ENCODE results near the gene MAPRE2.

The MAPRE2 gene

GRCh38 chr18:35157181-35157580 is 116.0 kb downstream of the MAPRE2 start:
- H3K4me3 ChIP-seq (ENCODE audit: insufficient read depth, low read depth, low read length, poor library complexity, severe bottlenecking), result no peak overlapping the region
- no peaks in the 10 kb centered on the region for H3K36me3 ChIP-seq (ENCODE audit: control insufficient read depth, insufficient read depth, low read length)
- no peak overlapping the region for H3K27ac ChIP-seq (ENCODE audit: insufficient read depth, low read length, poor library complexity, severe bottlenecking)
- no peaks in the 10 kb centered on the region for H3K4me1 ChIP-seq (ENCODE audit: control insufficient read depth, insufficient read depth, low read length, poor library complexity, severe bottlenecking)
- no peaks in the 10 kb centered on the region for H3K9me3 ChIP-seq (ENCODE audit: control insufficient read depth, low read length)
- DNase-seq, result no peak
- H3K27me3 ChIP-seq (replicated peaks; ENCODE audit: control insufficient read depth, insufficient read depth, low read length, poor library complexity, severe bottlenecking), result no peaks in the 10 kb centered on the region

DNA sequence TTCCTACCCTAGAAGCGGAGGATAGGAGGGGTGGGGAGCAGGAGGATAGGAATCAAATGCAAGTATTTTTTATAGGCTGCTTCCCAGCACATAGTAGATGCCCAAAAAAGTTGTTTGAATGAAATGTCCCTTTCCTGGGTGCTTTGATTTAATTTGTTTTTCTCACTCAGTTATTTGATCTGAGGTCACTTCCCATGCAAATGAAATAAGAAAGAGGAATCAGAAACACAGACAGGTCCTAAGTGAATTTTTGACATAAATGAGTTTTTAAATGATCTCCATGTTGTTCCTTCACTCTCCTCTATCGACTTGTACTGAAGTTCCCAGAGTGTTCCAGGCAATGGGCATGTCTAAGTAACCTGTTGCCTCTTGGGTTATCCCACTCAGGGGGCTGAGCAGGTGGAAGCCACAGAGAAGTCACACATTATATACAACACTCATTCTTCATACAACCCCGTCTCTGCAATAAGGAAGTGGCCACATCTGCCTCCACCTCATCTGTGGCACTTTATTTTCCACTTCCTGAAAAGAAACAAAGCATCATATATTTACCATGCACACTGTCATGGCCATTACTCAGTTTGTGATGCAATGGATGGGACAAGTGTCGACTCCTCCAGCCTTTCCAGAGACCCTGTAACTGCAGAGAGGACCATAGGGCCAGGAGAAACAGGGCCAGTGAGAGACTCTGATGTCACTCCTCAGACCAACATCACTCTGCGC is 117.7 kb downstream of the MAPRE2 start:
- Histone ChIP-seq H3K9me3 (ENCODE audit: control insufficient read depth, low read length) (no peaks in the 10 kb centered on the region), H3K4me1 (ENCODE audit: control insufficient read depth, insufficient read depth, low read length, poor library complexity, severe bottlenecking) (no peaks in the 10 kb centered on the region), H3K36me3 (ENCODE audit: control insufficient read depth, insufficient read depth, low read length) (no peaks in the 10 kb centered on the region), H3K27ac (ENCODE audit: insufficient read depth, low read length, poor library complexity, severe bottlenecking) (no peak overlapping the region), H3K27me3 (replicated peaks; ENCODE audit: control insufficient read depth, insufficient read depth, low read length, poor library complexity, severe bottlenecking) (no peaks in the 10 kb centered on the region), H3K4me3 (ENCODE audit: insufficient read depth, low read depth, low read length, poor library complexity, severe bottlenecking) (no peak overlapping the region)
- DNase-seq, result no peak

- Histone ChIP-seq H3K27ac (ENCODE audit: insufficient read depth, low read length, poor library complexity, severe bottlenecking) (no peak overlapping the region), H3K36me3 (ENCODE audit: control insufficient read depth, insufficient read depth, low read length) (no peaks in the 10 kb centered on the region)
- DNase-seq, result no peak
These were observed 118.6 kb downstream of the MAPRE2 start for GRCh38 chr18:35159782-35160181.

GRCh38 chr18:35161485-35161884 is 120.3 kb downstream of the MAPRE2 start:
- Histone ChIP-seq H3K27ac (ENCODE audit: insufficient read depth, low read length, poor library complexity, severe bottlenecking) (no peak overlapping the region), H3K4me3 (ENCODE audit: insufficient read depth, low read depth, low read length, poor library complexity, severe bottlenecking) (no peak overlapping the region), H3K36me3 (ENCODE audit: control insufficient read depth, insufficient read depth, low read length) (no peaks in the 10 kb centered on the region), H3K27me3 (replicated peaks; ENCODE audit: control insufficient read depth, insufficient read depth, low read length, poor library complexity, severe bottlenecking) (no peaks in the 10 kb centered on the region), H3K4me1 (ENCODE audit: control insufficient read depth, insufficient read depth, low read length, poor library complexity, severe bottlenecking) (no peaks in the 10 kb centered on the region), H3K9me3 (ENCODE audit: control insufficient read depth, low read length) (no peaks in the 10 kb centered on the region)
- DNase-seq, result no peak

More at GRCh38 chr18:35159782-35160181, 118.6 kb downstream of the MAPRE2 start:
- no peaks in the 10 kb centered on the region for H3K4me1 ChIP-seq (ENCODE audit: control insufficient read depth, insufficient read depth, low read length, poor library complexity, severe bottlenecking)
- no peaks in the 10 kb centered on the region for H3K9me3 ChIP-seq (ENCODE audit: control insufficient read depth, low read length)
- no peaks in the 10 kb centered on the region for H3K27me3 ChIP-seq (replicated peaks; ENCODE audit: control insufficient read depth, insufficient read depth, low read length, poor library complexity, severe bottlenecking)
- H3K4me3 ChIP-seq (ENCODE audit: insufficient read depth, low read depth, low read length, poor library complexity, severe bottlenecking), result no peak overlapping the region

DNA sequence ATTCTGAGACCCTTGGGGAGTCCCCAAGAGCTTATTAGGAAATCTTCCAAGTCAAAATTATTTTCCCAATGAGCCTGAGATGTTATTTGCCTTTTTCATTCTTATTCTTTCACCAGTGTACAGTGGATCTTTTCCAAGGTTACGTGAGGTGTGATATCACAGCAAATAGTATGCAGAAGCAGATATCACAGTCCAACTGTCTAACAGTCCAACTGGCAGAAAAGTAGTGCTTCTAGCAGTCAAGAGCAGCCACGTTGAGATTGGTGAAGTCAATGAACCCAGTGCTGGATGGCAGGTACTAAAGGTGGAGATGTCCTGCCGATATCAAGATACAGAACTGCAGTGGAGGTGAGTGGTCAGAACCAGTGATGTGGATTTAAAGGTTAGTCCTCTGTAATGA is 120.7 kb downstream of the MAPRE2 start:
- H3K4me3 ChIP-seq (ENCODE audit: insufficient read depth, low read depth, low read length, poor library complexity, severe bottlenecking), result no peak overlapping the region
- H3K27me3 ChIP-seq (replicated peaks; ENCODE audit: control insufficient read depth, insufficient read depth, low read length, poor library complexity, severe bottlenecking), result no peaks in the 10 kb centered on the region
- no peaks in the 10 kb centered on the region for H3K9me3 ChIP-seq (ENCODE audit: control insufficient read depth, low read length)
- H3K36me3 ChIP-seq (ENCODE audit: control insufficient read depth, insufficient read depth, low read length), result no peaks in the 10 kb centered on the region
- no peak overlapping the region for H3K27ac ChIP-seq (ENCODE audit: insufficient read depth, low read length, poor library complexity, severe bottlenecking)
- H3K4me1 ChIP-seq (ENCODE audit: control insufficient read depth, insufficient read depth, low read length, poor library complexity, severe bottlenecking), result no peaks in the 10 kb centered on the region
- no peak for DNase-seq

DNA sequence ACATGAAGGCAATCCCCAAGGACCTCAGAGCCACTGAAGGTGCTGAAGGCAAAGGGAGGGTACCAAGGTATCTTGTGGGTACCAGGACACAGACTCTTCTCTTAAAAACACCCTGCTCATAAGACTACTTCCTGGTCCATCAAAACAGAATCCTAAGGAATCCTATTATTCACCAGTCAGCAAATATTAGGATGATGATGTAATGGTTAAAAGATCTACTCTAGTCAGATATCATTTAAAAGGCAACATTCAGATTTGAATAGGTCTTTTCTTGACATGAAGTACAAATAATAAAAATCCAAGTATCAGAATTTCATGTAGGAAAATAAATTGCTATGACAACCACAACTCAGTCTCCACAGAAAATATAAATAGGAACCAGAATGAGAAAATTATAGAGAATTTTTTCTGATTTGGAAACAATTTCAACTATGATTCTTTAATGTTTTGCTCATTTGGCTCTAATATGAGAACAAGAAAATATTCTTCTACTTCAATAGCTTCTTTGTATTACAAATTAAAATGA is 121.9 kb downstream of the MAPRE2 start:
- no peak overlapping the region for H3K4me3 ChIP-seq (ENCODE audit: insufficient read depth, low read depth, low read length, poor library complexity, severe bottlenecking)
- no peak for DNase-seq
- no peaks in the 10 kb centered on the region for H3K9me3 ChIP-seq (ENCODE audit: control insufficient read depth, low read length)
- no peaks in the 10 kb centered on the region for H3K4me1 ChIP-seq (ENCODE audit: control insufficient read depth, insufficient read depth, low read length, poor library complexity, severe bottlenecking)
- no peaks in the 10 kb centered on the region for H3K27me3 ChIP-seq (replicated peaks; ENCODE audit: control insufficient read depth, insufficient read depth, low read length, poor library complexity, severe bottlenecking)
- H3K36me3 ChIP-seq (ENCODE audit: control insufficient read depth, insufficient read depth, low read length), result no peaks in the 10 kb centered on the region
- H3K27ac ChIP-seq (ENCODE audit: insufficient read depth, low read length, poor library complexity, severe bottlenecking), result no peak overlapping the region

DNA sequence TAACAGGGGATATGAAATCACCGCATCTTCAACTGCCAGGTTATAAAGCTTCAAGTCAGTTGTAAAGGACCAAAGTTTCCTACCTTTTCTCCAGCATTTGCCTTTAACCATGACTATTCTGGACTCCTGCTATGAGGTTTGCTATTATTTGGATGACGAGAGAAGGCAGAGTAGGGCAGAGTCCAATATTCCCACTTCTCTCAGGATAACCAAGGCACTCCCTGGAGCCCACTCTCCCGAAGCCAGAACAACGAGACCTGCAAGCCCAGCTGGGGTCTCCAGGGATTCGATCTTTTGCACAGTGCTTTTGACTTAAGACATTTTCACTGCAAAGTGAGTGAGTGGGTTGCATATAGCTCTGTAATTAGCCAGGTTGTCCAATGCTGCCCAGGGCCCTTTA is 122.5 kb downstream of the MAPRE2 start:
- no peak overlapping the region for H3K27ac ChIP-seq (ENCODE audit: insufficient read depth, low read length, poor library complexity, severe bottlenecking)
- H3K4me1 ChIP-seq (ENCODE audit: control insufficient read depth, insufficient read depth, low read length, poor library complexity, severe bottlenecking), result no peaks in the 10 kb centered on the region
- no peaks in the 10 kb centered on the region for H3K36me3 ChIP-seq (ENCODE audit: control insufficient read depth, insufficient read depth, low read length)
- H3K9me3 ChIP-seq (ENCODE audit: control insufficient read depth, low read length), result no peaks in the 10 kb centered on the region
- H3K27me3 ChIP-seq (replicated peaks; ENCODE audit: control insufficient read depth, insufficient read depth, low read length, poor library complexity, severe bottlenecking), result no peaks in the 10 kb centered on the region
- no peak for DNase-seq
- H3K4me3 ChIP-seq (ENCODE audit: insufficient read depth, low read depth, low read length, poor library complexity, severe bottlenecking), result no peak overlapping the region

GRCh38 chr18:35164133-35164532 is 122.9 kb downstream of the MAPRE2 start:
- no peak overlapping the region for H3K4me3 ChIP-seq (ENCODE audit: insufficient read depth, low read depth, low read length, poor library complexity, severe bottlenecking)
- no peaks in the 10 kb centered on the region for H3K36me3 ChIP-seq (ENCODE audit: control insufficient read depth, insufficient read depth, low read length)
- no peaks in the 10 kb centered on the region for H3K4me1 ChIP-seq (ENCODE audit: control insufficient read depth, insufficient read depth, low read length, poor library complexity, severe bottlenecking)
- no peaks in the 10 kb centered on the region for H3K27me3 ChIP-seq (replicated peaks; ENCODE audit: control insufficient read depth, insufficient read depth, low read length, poor library complexity, severe bottlenecking)
- DNase-seq, result no peak
- no peak overlapping the region for H3K27ac ChIP-seq (ENCODE audit: insufficient read depth, low read length, poor library complexity, severe bottlenecking)
- H3K9me3 ChIP-seq (ENCODE audit: control insufficient read depth, low read length), result no peaks in the 10 kb centered on the region

DNA sequence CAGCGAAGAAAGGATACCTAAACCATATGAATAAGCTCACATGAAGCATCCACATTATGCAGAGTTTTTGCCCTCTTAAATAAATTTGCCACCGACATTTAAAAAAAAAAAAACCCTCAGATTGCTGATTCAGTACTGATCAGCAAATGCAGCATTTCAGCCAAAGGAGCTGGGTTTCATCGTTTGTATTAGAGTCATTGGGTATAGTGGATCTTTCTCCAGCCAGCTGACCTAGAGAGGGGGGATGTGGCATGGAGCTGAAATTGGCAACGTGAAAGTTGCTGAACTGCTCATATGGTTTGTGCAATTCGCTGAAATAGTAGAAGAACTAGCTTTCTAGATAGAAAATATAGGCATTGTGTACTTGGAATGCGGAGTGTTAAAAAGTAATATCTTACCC is 126.1 kb downstream of the MAPRE2 start:
- H3K4me3 ChIP-seq (ENCODE audit: insufficient read depth, low read depth, low read length, poor library complexity, severe bottlenecking), result no peak overlapping the region
- H3K27ac ChIP-seq (ENCODE audit: insufficient read depth, low read length, poor library complexity, severe bottlenecking), result no peak overlapping the region
- H3K9me3 ChIP-seq (ENCODE audit: control insufficient read depth, low read length), result no peaks in the 10 kb centered on the region
- no peaks in the 10 kb centered on the region for H3K36me3 ChIP-seq (ENCODE audit: control insufficient read depth, insufficient read depth, low read length)
- H3K27me3 ChIP-seq (replicated peaks; ENCODE audit: control insufficient read depth, insufficient read depth, low read length, poor library complexity, severe bottlenecking), result no peaks in the 10 kb centered on the region
- DNase-seq, result no peak
- H3K4me1 ChIP-seq (ENCODE audit: control insufficient read depth, insufficient read depth, low read length, poor library complexity, severe bottlenecking), result no peaks in the 10 kb centered on the region

DNA sequence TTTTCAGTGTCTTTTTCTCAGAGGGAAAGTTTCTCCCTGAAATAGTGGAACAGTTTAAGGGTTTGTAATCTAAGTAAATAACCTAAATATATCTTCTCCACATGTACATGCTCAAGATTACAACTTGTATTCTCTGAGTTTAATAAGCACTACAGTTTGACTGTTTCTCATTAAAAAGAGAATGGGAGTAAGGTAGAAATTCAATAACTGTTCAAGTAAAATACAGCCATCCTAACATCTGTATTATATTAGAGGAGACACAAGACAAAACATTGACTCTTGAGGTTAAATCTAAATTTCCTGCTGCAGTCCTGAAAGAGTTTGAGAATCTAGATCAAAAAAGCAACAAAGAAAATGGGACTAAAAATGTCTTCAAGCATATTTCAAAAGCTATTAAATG is 126.6 kb downstream of the MAPRE2 start:
- Histone ChIP-seq H3K4me3 (ENCODE audit: insufficient read depth, low read depth, low read length, poor library complexity, severe bottlenecking) (no peak overlapping the region), H3K27ac (ENCODE audit: insufficient read depth, low read length, poor library complexity, severe bottlenecking) (no peak overlapping the region), H3K4me1 (ENCODE audit: control insufficient read depth, insufficient read depth, low read length, poor library complexity, severe bottlenecking) (no peaks in the 10 kb centered on the region), H3K9me3 (ENCODE audit: control insufficient read depth, low read length) (no peaks in the 10 kb centered on the region), H3K36me3 (ENCODE audit: control insufficient read depth, insufficient read depth, low read length) (no peaks in the 10 kb centered on the region), H3K27me3 (replicated peaks; ENCODE audit: control insufficient read depth, insufficient read depth, low read length, poor library complexity, severe bottlenecking) (no peaks in the 10 kb centered on the region)
- no peak for DNase-seq

All from effector memory CD4-positive, alpha-beta T cell (primary cell).